Kidney capillary endothelial cell (primary cell): ENCODE results near the gene RSPO3.

Source experiments
- DNase-seq: peaks from one replicate; pipeline ENCODE4 v3.0.0-alpha.2; 2018; ENCODE audit warnings: low spot score

RSPO3 gene

GRCh38 chr6:127162836-127163235, 44.4 kb downstream of the RSPO3 start:
- no peak for DNase-seq

GRCh38 chr6:127164036-127164435, 45.6 kb downstream of the RSPO3 start:
- DNase-seq = no peak

- DNase-seq = no peak
These were observed 46.1 kb downstream of the RSPO3 start for GRCh38 chr6:127164565-127164964.

- no peak for DNase-seq
These were observed 54.9 kb downstream of the RSPO3 start for GRCh38 chr6:127173156-127173940.

GRCh38 chr6:127176146-127176545, 57.7 kb downstream of the RSPO3 start:
- DNase-seq = peak; percentile 42

- no peak for DNase-seq
These were observed 58.8 kb downstream of the RSPO3 start for GRCh38 chr6:127177030-127177922.

GRCh38 chr6:127177923-127178231, 59.4 kb downstream of the RSPO3 start:
- no peak for DNase-seq

GRCh38 chr6:127178746-127179145, 60.3 kb downstream of the RSPO3 start:
- no peak for DNase-seq

- DNase-seq = no peak
These were observed 62.0 kb downstream of the RSPO3 start for GRCh38 chr6:127180426-127180825.

- DNase-seq = no peak
These were observed 64.0 kb downstream of the RSPO3 start for GRCh38 chr6:127182501-127182900.

- no peak for DNase-seq
These were observed 67.0 kb downstream of the RSPO3 start for GRCh38 chr6:127185437-127185995.

GRCh38 chr6:127186889-127187288, 68.4 kb downstream of the RSPO3 start:
- DNase-seq = no peak

GRCh38 chr6:127188744-127189143, 70.3 kb downstream of the RSPO3 start:
- no peak for DNase-seq

GRCh38 chr6:127190552-127190951, 72.1 kb downstream of the RSPO3 start:
- peak; percentile 53 for DNase-seq

- DNase-seq = peak; percentile 52
These were observed 73.2 kb downstream of the RSPO3 start for GRCh38 chr6:127191716-127192115.

- no peak for DNase-seq
These were observed 74.6 kb downstream of the RSPO3 start for GRCh38 chr6:127192911-127193541.

- no peak for DNase-seq
These were observed 77.4 kb downstream of the RSPO3 start for GRCh38 chr6:127195833-127196232.

- DNase-seq = no peak
These were observed 80.1 kb downstream of the RSPO3 start for GRCh38 chr6:127198549-127198948.

- DNase-seq = no peak
These were observed 81.0 kb downstream of the RSPO3 start for GRCh38 chr6:127199470-127199869.

- no peak for DNase-seq
These were observed 81.6 kb downstream of the RSPO3 start for GRCh38 chr6:127200114-127200513.

- no peak for DNase-seq
These were observed 82.8 kb downstream of the RSPO3 start for GRCh38 chr6:127201321-127201720.

GRCh38 chr6:127202676-127203075, 84.2 kb downstream of the RSPO3 start:
- DNase-seq = no peak

GRCh38 chr6:127204281-127204680, 85.8 kb downstream of the RSPO3 start:
- no peak for DNase-seq
